ENCODE results near the gene UBR4.
A peak's percentile ranks its signal among the peaks of the same experiment; 100 is the strongest.

The UBR4 gene

DNA sequence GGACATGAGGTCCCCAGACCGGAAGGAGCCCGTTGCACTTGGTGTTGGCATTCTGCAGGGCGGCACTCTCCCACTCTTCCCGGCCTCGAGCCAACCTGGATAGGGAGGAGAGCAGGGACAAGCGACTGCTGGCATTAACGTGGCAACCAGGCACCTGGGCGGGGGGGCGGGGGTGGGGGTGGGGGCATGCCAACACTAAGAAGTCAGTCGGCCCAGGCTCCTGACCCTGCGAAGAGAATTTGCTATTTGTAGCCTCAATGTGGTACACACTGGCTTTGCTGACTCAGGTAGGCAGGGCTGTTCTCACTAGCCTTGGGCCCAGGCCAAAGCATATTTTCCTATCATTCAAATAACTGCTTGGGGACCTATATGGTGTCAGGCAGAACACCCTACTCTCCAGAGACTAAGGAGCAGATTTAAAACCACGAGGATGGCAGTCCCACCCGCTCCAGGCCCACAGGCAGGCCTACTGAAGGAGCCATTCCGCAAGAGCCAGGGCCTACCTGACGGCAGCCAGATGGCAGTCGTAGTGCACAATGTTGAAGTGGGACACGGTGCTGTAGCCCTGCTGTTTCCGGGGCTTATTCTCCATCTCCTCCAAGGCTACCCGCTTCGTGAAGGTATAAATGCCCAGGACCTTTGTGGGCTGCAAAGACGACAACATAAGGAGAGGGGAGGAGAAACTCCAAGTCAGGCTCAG lies 123.7 kb downstream of the UBR4 start:
- no peak for DNase-seq (ENCODE audit: low spot score in 2 of 2)
- no peak overlapping the region for H3K27ac Mint-ChIP-seq
- H3K4me3 Mint-ChIP-seq = no peak overlapping the region
- H3K36me3 Mint-ChIP-seq = peaks cover 99% of the 10 kb centered on the region
- no peak for ATAC-seq
- H3K9me3 Mint-ChIP-seq = no peaks in the 10 kb centered on the region
- H3K4me1 Mint-ChIP-seq = peaks cover 28% of the 10 kb centered on the region

DNA sequence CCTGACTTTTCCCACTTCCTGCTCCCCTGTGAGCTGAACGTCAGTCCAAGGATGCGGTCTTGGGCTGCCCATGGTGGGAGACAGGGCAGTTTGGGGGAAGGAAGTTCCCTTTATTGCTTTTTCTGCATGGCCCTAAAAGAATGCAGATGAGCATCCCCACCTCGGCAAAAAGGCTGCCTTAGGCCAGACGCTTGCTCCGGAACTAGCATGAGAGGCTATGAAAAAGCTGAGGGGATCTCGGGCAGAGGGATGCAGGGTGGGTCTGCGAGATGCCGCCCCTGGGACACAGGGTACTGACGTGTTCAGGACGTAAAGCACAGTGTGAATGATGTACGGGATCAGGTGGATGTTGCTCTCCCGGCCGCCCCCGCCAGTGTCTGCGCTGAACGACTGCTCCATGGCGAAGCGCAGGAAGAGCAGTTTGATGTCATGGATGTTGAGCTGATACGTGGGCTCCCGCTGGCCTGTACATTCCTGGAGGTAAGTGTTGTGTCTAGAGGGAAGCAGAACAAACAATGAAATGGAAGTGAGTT lies 125.8 kb downstream of the UBR4 start:
- peaks cover 97% of the 10 kb centered on the region for H3K36me3 Mint-ChIP-seq

DNA sequence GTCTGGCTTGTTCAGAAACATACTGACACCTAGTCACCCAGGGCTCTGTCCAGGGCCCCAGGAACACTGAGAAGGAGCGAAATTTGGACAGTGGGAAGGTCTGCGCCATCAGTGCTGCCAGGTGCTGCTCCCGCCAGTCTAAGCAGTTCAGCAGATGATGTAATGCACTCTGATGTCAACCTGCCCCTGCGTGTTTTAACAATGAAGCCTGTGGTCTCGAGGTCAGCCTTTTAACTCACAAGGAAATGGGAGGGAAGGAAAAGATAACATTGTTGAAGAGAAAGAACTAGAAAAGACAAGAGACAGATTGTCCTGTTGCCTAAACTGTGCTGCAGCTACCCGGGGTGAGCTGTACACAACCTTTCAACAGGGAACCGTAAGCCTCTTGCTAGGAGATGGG lies 127.0 kb downstream of the UBR4 start:
- no peak for ATAC-seq
- peak overlapping the region; percentile 76 for H3K27ac Mint-ChIP-seq

More for the DNA sequence above, 125.8 kb downstream of the UBR4 start:
- H3K4me3 Mint-ChIP-seq = no peak overlapping the region
- peak overlapping the region; percentile 76 for H3K27ac Mint-ChIP-seq
- peaks cover 18% of the 10 kb centered on the region for H3K4me1 Mint-ChIP-seq
- no peak for DNase-seq (ENCODE audit: low spot score in 2 of 2)
- ATAC-seq = no peak
- no peaks in the 10 kb centered on the region for H3K9me3 Mint-ChIP-seq

DNA sequence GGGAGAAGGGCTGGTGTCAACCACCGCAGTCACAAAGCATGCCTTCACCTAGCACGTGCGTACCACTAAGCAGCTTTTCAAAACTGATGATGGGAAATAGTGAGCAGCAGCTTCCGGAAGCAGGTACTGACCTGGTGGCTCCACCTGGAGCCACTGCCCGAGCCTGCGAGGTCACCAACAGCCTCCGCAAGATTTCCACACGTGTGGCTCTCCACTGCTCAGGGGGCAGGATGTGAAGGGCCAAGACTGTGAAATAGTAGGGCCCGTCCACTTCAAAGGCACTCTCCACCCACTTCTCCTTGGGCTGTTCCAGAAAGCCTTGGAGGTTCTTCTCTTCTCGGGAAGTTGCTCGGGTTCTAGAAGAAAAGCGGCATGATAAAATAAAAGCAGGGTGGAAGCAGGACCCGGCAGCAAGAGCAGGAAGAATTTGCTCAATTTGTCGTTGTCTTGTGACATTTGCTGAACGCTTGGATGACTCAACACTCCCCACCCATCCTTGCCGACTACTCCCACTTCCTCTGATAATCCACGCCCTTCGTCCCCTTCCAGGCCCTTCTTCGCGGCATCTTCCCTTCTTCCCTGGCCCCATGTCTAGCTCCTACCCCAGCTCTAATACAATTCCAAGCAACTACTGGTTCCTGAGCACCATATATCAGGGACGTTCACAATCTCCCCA lies 128.7 kb downstream of the UBR4 start:
- ATAC-seq (no peak), DNase-seq (ENCODE audit: low spot score in 2 of 2) (no peak)
- Mint-ChIP-seq H3K27ac (peak overlapping the region; percentile 88), H3K9me3 (no peaks in the 10 kb centered on the region), H3K4me1 (peaks cover under 1% of the 10 kb centered on the region), H3K4me3 (no peak overlapping the region), H3K36me3 (peaks cover 97% of the 10 kb centered on the region)

More for the DNA sequence above, 127.0 kb downstream of the UBR4 start:
- Mint-ChIP-seq H3K36me3 (peaks cover 97% of the 10 kb centered on the region), H3K4me1 (peaks cover 6% of the 10 kb centered on the region), H3K4me3 (no peak overlapping the region), H3K9me3 (no peaks in the 10 kb centered on the region)
- DNase-seq (ENCODE audit: low spot score in 2 of 2) = no peak

DNA sequence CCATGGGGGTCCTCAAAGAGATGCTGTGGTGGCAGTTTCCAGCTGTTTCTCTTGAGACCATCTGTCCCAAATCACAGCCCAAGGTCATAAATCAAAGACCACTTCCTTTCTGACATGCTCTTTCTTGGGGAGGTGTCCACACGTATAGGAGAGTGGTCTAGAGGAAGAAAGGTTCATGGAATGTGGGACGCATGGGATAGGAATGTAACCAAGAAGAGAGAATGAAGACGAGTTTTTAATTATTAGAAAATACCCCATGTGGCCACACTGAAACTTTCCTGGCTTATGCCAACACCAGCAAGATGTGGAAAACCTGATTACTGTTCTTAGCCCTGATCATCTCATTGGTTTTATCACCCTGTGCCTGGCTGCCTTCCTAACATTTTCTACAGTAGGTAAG lies 129.3 kb downstream of the UBR4 start:
- ATAC-seq = no peak
- DNase-seq (ENCODE audit: low spot score in 2 of 2) = no peak
- H3K9me3 Mint-ChIP-seq = no peaks in the 10 kb centered on the region
- no peak overlapping the region for H3K4me3 Mint-ChIP-seq
- peaks cover 98% of the 10 kb centered on the region for H3K36me3 Mint-ChIP-seq
- H3K4me1 Mint-ChIP-seq = peaks cover 6% of the 10 kb centered on the region
- peak overlapping the region; percentile 1 for H3K27ac Mint-ChIP-seq

DNA sequence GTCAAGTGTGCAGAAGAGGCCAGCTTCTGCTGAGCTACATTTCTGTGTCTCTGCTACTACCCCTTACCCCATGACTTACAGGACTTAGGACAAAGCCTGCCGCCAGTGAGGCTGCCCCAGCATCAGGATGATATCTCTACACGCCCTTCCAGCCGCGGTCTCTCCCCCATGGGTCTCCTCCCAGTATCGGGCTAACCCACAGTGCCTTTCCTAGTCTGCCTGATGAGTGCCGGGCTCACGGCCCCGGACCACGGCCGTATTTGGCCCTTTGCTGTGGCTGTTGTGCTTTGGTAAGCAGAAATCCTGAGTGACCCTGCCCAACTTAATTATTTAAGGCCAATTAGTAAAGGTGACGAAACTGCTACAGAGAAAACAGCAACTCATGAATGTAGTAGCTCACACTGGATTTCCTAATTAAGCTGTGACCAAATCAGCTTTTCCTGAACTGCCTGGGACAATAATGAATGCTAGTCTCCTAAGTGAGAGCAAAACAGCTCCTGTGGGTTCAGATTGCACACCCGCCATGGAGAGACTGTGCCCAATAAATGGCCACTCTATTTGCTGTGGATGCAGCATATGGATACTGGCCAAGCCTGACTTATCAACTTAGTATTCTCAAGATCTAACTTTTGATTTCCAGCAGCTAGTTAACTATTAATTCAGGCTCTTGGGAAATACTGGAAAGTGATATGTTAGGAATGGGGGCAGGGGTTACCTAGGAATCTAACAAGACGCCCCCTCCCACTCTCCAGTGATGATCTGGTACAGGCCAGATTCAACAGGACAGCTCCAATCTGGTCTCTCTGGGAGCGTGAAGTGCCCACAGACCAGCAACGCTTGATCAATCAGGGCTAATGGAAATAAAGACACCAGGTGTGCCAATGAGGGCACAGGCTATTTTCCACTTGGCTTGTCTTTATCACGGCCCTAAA lies 130.3 kb downstream of the UBR4 start:
- ATAC-seq (no peak), DNase-seq (ENCODE audit: low spot score in 2 of 2) (no peak)
- Mint-ChIP-seq H3K36me3 (peaks cover 98% of the 10 kb centered on the region), H3K4me3 (no peak overlapping the region), H3K27ac (no peak overlapping the region), H3K4me1 (peaks cover 16% of the 10 kb centered on the region), H3K9me3 (no peaks in the 10 kb centered on the region)

DNA sequence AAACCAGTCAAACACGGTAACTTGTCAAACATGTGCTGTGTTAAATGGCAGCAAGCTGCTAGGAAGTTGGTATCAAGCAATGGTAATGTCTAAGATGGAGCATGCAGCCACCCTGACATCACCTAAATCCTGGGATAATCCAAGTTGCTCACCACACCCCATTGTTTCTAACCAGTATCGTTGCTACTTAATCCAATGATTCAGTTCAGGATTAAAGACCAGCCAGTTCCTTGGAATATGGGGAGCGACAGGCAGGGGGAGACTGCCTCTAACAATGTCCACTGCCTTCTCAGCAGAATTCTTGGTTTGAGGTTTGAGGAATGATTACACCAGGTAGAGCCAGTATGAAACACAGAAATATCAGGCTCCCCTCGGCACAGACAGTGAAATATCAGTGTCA lies 131.5 kb downstream of the UBR4 start:
- no peak for ATAC-seq

DNA sequence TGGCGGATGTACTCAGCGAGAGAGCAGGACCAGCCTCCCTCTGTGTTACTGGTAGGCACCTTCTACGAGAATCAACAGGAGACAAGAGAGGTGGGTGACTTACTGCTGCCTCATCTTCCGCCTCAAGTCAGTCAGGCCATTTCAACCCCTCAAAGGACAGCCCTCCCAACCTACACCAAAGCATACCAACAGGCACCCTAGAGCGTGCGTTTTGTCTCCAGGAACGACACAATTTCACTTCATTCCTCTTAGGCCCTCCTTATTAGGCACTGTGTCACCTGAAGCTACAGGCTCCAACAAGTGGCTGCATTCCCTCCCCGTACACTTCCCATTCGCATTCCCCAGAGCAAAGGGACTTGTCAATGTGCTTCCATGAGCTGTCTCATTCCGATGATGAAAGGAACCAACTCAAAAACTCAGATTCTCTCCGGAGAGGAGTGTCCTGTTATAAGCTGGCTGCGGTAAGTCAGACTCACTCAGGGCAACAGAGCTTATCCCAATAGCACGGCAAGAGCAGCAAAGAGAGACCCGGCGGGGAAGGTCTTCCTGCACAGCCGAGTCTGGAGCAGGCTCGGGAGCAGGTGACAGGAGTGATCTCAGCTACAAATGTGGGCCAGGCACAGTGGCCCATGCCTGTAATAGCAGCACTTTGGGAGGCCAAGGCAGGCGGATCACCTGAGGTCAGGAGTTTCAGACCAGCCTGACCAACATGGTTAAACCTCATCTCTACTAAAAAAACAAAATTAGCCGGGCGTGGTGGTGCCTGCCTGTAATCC lies 133.0 kb downstream of the UBR4 start:
- H3K4me3 Mint-ChIP-seq = no peak overlapping the region
- no peak for DNase-seq (ENCODE audit: low spot score in 2 of 2)
- no peak overlapping the region for H3K27ac Mint-ChIP-seq
- no peaks in the 10 kb centered on the region for H3K9me3 Mint-ChIP-seq
- no peak for ATAC-seq
- peaks cover 27% of the 10 kb centered on the region for H3K4me1 Mint-ChIP-seq
- peaks cover 93% of the 10 kb centered on the region for H3K36me3 Mint-ChIP-seq

More for the DNA sequence above, 131.5 kb downstream of the UBR4 start:
- H3K27ac Mint-ChIP-seq = no peak overlapping the region
- H3K4me1 Mint-ChIP-seq = peaks cover 27% of the 10 kb centered on the region
- no peak for DNase-seq (ENCODE audit: low spot score in 2 of 2)
- H3K4me3 Mint-ChIP-seq = no peak overlapping the region
- H3K9me3 Mint-ChIP-seq = no peaks in the 10 kb centered on the region
- H3K36me3 Mint-ChIP-seq = peaks cover 98% of the 10 kb centered on the region

DNA sequence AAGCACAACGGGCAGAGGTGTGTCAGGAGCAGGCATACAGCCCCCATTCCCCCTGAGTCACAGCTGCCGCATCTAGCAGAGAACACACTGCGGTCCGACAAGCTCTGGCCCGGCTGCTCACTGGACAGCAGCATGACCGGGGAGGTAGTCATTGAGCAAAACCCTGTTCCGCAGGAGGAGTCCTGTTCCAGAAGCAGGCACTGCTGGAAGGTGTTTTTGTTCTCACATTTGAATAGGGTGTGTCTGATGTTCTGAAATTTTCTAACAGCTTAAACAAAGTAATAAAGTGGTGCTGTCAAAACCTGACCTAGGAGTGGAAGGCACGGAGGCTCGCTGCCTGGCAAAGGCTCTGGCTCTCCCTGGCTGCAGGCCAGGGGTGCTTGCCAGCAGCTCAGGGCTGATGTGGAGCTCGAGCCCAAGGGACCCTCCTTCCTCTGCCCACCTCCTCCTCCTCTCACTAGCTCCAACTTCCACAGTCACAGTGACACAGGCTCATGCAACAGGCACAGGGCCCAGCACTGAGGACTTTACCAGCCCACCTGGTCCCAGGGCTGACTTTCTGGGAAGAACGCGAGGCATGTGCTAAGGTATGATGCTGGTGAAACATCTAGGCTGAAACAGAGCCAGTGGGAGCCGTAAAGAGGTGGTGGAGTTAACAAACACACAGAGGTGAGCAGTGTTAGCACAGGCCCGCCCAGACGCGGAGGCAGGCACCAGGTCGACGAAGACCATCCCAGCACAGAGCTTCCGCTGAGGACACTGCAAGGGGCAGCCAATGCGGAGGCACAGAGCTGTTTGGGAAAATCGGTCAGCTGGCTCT lies 135.0 kb downstream of the UBR4 start:
- no peaks in the 10 kb centered on the region for H3K9me3 Mint-ChIP-seq
- H3K27ac Mint-ChIP-seq = peak overlapping the region; percentile 76
- ATAC-seq = peak; percentile 40
- peaks cover 74% of the 10 kb centered on the region for H3K36me3 Mint-ChIP-seq
- H3K4me1 Mint-ChIP-seq = peaks cover 35% of the 10 kb centered on the region
- H3K4me3 Mint-ChIP-seq = peak overlapping the region; percentile 32
- no peak for DNase-seq (ENCODE audit: low spot score in 2 of 2)

DNA sequence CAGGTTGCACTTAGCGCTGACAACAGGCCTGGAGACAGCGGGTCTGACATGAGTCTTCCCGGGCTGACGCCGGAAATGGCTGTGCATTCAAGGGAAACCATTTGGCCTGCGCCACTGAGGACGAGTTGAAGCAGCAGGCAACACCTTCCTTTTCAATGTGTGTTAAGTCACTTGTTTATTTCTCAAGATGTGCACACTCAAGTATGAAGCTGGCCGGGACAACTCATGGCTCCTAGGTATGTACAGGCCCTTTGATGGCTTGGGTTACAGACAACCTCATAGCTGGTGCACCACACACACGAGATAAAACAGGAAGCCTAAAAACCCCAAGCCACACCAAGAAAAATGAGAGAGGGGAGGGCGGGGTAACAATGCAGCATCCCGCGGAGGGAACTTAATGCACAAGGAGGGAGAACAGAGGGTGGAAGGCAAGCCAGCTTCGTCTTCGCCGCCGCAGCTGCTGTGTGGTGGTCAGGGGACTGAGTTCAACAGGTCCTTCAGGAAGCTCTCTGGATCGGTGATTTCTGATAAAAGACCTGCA lies 135.6 kb downstream of the UBR4 start:
- Mint-ChIP-seq H3K9me3 (no peaks in the 10 kb centered on the region), H3K36me3 (peaks cover 69% of the 10 kb centered on the region), H3K4me1 (peaks cover 38% of the 10 kb centered on the region), H3K4me3 (peak overlapping the region; percentile 32), H3K27ac (peak overlapping the region; percentile 76)
- DNase-seq (ENCODE audit: low spot score in 2 of 2) (peak in 1 of 2 donors; percentile 63), ATAC-seq (peak; percentile 88)

DNA sequence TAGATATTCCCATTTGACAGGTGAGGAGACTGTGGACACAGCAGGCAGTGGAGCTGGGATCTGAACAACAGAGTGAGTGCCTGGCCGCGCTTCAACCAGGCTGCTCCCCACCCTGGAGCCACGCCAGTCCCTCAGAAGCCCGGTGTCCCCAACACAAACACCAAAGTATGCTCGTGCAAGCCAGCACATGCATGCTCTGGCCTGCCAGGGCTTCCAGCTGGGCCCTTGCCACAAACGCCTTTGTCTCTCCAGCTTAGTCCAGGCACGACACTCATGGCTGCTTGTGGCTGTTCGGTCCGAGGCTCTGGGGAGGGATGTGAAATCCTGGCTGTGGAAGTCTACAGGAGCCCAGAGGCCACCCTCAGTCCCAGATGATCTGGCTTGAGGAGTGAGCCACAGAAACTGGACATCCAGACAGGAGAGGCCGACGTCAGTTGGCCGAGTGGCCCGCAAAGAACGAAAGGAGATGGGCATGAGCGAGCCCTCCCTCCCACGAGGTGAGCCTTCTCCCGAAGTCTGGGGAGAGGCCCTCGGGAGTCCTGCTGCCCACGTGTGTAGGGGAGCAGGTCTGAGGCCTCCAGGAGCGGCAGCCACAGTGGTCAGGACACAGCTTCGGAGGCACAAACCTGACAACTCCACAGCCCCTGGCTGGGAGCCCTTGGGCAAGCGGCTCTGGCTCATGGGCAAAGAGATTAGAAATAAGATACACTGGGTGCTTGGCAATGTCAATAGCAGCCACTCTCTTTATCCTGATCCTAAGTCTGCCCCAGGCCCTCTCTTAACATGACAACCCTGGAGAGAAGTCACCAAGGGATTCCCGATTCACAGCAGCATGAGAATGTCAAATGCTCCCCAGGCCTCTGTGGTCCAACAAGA lies 136.5 kb downstream of the UBR4 start:
- Mint-ChIP-seq H3K27ac (no peak overlapping the region), H3K4me3 (no peak overlapping the region), H3K9me3 (no peaks in the 10 kb centered on the region), H3K36me3 (peaks cover 60% of the 10 kb centered on the region), H3K4me1 (peaks cover 38% of the 10 kb centered on the region)
- DNase-seq (ENCODE audit: low spot score in 2 of 2) (no peak), ATAC-seq (no peak)

DNA sequence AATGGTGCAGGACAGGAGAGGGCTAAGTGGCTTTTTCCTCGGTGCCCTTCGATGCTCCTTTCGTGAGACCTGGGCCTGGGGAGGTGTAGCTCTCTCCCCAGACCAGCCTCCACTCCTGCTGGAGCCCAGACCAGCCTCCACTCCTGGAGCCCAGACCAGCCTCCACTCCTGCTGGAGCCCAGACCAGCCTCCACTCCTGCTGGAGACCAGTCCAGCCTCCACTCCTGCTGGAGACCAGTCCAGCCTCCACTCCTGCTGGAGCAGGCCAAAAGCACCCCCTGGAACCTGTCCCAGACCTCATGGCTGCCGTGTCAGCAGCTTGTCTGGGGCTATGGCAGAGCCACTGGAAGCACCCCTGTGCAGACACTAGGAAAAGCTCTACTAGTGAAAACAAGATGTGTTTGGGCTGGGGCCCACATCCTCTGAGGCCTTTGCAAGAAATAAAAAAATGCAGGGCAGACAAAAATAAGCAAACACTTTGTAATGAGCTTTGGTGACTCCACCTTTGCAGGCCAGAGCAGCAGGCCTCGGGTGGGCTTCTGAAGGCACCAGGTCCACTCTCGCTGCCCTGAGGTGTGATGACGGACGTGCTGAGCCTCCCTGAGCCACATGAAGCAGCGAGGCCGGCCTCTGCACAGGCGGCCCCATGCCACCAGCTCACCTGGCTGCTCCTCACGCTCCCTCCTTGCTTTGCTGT lies 137.6 kb downstream of the UBR4 start:
- peaks cover 49% of the 10 kb centered on the region for H3K36me3 Mint-ChIP-seq
- H3K27ac Mint-ChIP-seq = no peak overlapping the region
- peaks cover 38% of the 10 kb centered on the region for H3K4me1 Mint-ChIP-seq
- no peaks in the 10 kb centered on the region for H3K9me3 Mint-ChIP-seq
- no peak overlapping the region for H3K4me3 Mint-ChIP-seq
- DNase-seq (ENCODE audit: low spot score in 2 of 2) (no peak), ATAC-seq (no peak)

Measured in stimulated activated effector memory CD8-positive, alpha-beta T cell treated with anti-CD3 and anti-CD28 coated beads, Interleukin-12 subunit alpha, Interleukin-12 subunit beta, amount 100 ng/mL, for 72 hours (primary cell).